Fibroblast of lung (primary cell): ENCODE results near the gene CLCC1.

ENCODE experiments used
- EZH2 ChIP-seq: IDR thresholded peaks from 2 replicates; pipeline ENCODE4 v1.5.1; 2012; ENCODE audit warnings: low read length, control low read depth, mild to moderate bottlenecking; ENCODE audit errors: missing control alignments
- TF ChIP-seq, protein P1 (sequence below), 2 donors: IDR thresholded peaks in 1 of 2; conservative IDR thresholded peaks in 1 of 2; 1 replicate in 1 of 2; 2 replicates in 1 of 2; pipeline ENCODE4 v1.5.1; 2011 to 2012; ENCODE audit warnings: low read length in 2 of 2, control low read depth in 1 of 2, inconsistent platforms in 1 of 2, low read depth in 1 of 2, mild to moderate bottlenecking in 1 of 2

DNA sequence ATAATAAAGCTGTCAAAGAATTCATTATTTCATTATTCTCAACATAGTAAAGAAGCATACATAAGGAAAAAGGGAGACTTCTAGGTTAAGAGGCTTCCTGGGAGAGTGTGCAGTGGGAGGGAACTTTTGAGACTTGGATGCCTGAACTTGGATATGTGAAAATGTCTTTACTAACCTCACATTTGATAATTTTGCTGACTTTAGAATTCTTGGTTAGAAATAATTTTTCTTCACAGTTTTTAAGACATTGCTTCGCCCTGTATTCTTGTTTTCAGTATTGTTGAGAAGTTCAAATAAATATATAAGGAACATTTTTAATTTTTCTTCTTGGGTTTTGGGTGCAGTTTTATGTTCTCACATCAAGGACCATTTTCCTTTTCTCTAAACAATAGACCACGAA is 46.5 kb downstream of the CLCC1 start:
- TF ChIP-seq, protein P1, sequence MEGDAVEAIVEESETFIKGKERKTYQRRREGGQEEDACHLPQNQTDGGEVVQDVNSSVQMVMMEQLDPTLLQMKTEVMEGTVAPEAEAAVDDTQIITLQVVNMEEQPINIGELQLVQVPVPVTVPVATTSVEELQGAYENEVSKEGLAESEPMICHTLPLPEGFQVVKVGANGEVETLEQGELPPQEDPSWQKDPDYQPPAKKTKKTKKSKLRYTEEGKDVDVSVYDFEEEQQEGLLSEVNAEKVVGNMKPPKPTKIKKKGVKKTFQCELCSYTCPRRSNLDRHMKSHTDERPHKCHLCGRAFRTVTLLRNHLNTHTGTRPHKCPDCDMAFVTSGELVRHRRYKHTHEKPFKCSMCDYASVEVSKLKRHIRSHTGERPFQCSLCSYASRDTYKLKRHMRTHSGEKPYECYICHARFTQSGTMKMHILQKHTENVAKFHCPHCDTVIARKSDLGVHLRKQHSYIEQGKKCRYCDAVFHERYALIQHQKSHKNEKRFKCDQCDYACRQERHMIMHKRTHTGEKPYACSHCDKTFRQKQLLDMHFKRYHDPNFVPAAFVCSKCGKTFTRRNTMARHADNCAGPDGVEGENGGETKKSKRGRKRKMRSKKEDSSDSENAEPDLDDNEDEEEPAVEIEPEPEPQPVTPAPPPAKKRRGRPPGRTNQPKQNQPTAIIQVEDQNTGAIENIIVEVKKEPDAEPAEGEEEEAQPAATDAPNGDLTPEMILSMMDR (conservative IDR thresholded peaks at IDR 0.05 in 1 of 2, IDR thresholded peaks at IDR 0.05 in 1 of 2; ENCODE audit: low read depth in 1 of 2, low read length in 2 of 2), result no peak
- no peak for TF ChIP-seq EZH2
